HG02642 (cell line): ENCODE measurements around the gene SRRM4.
"Not testable (repeated sequence)": the region's sequence is repeated elsewhere in the genome, so short reads cannot be mapped to it uniquely, and the experiment has no call there.

ENCODE experiments used
- ATAC-seq: cut with Tn5 transposase; IDR thresholded peaks from one replicate; pipeline ENCODE4 v1.9.1; 2021; ENCODE audit warnings: mild to moderate bottlenecking; ENCODE audit not compliant: unreplicated experiment, poor library complexity

SRRM4 gene

GRCh38 chr12:119104969-119105368 is 123.6 kb downstream of the SRRM4 start:
- not testable (repeated sequence) for ATAC-seq

- no peak for ATAC-seq
Measured at GRCh38 chr12:119113496-119113986, 132.2 kb downstream of the SRRM4 start.

GRCh38 chr12:119114294-119114693 is 133.0 kb downstream of the SRRM4 start:
- ATAC-seq, result no peak

GRCh38 chr12:119115296-119115905 is 134.1 kb downstream of the SRRM4 start:
- no peak for ATAC-seq

GRCh38 chr12:119117936-119118335 is 136.6 kb downstream of the SRRM4 start:
- ATAC-seq, result no peak

GRCh38 chr12:119118625-119119024 is 137.3 kb downstream of the SRRM4 start:
- no peak for ATAC-seq

GRCh38 chr12:119122047-119122446 is 140.7 kb downstream of the SRRM4 start:
- no peak for ATAC-seq

- no peak for ATAC-seq
Measured at GRCh38 chr12:119122751-119123150, 141.4 kb downstream of the SRRM4 start.

GRCh38 chr12:119128527-119128926 is 147.2 kb downstream of the SRRM4 start:
- no peak for ATAC-seq

GRCh38 chr12:119129827-119130434 is 148.6 kb downstream of the SRRM4 start:
- no peak for ATAC-seq

GRCh38 chr12:119130523-119130922 is 149.2 kb downstream of the SRRM4 start:
- ATAC-seq, result no peak

- ATAC-seq, result no peak
Measured at GRCh38 chr12:119134284-119135072, 153.1 kb downstream of the SRRM4 start.

GRCh38 chr12:119136811-119137410 is 155.6 kb downstream of the SRRM4 start:
- ATAC-seq, result no peak

- ATAC-seq, result no peak
Measured at GRCh38 chr12:119139448-119139847, 158.1 kb downstream of the SRRM4 start.

GRCh38 chr12:119145367-119145766 is 164.0 kb downstream of the SRRM4 start:
- no peak for ATAC-seq

- ATAC-seq, result no peak
Measured at GRCh38 chr12:119147847-119148448, 166.6 kb downstream of the SRRM4 start.

GRCh38 chr12:119149270-119149669 is 167.9 kb downstream of the SRRM4 start:
- ATAC-seq, result no peak

GRCh38 chr12:119151445-119152026 is 170.2 kb downstream of the SRRM4 start:
- no peak for ATAC-seq

GRCh38 chr12:119153477-119154434 is 172.4 kb downstream of the SRRM4 start:
- no peak for ATAC-seq
